Measurements from ENCODE around the gene PPP2R2B. TPM values are rescaled to one million over a fixed set of nuclear protein-coding genes. Genes with fewer than 3 reads are reported as not detected.

Gene PPP2R2B
- total RNA-seq, 1 donor from 2014 or later = 10.0 TPM

DNA sequence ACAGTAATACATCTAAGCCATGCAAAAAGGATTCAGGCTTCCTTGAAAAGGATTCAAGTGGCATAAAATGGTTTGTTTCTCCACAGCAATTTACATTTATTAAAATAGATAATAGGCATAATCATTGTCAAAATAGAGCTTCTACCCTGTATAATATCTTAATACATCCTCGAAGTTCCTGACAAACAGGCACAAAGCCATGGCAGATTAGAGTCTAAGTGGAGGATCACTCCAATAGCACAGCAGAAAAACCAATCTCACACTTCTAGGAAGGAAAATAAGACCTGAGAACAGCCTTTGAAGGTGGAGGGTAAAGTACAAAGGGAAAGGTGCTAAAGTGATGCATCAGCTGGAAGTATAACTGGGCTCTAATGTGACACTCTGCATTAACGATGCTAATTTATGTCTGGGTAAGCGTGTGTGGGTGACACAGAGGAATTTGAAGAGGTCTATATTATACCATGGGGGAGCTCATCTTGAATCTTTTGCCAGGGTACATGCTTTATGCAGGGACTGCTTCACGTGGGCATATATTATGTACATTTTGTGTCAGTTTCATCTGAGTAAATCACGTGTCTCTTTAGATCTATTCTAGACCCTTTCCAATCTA is 28.8 kb downstream of the PPP2R2B start:
- no peaks in the 10 kb centered on the region for H3K27me3 ChIP-seq
- H3K4me1 ChIP-seq = no peaks in the 10 kb centered on the region
- no peaks in the 10 kb centered on the region for H3K9me3 ChIP-seq
- TF ChIP-seq, protein P1, sequence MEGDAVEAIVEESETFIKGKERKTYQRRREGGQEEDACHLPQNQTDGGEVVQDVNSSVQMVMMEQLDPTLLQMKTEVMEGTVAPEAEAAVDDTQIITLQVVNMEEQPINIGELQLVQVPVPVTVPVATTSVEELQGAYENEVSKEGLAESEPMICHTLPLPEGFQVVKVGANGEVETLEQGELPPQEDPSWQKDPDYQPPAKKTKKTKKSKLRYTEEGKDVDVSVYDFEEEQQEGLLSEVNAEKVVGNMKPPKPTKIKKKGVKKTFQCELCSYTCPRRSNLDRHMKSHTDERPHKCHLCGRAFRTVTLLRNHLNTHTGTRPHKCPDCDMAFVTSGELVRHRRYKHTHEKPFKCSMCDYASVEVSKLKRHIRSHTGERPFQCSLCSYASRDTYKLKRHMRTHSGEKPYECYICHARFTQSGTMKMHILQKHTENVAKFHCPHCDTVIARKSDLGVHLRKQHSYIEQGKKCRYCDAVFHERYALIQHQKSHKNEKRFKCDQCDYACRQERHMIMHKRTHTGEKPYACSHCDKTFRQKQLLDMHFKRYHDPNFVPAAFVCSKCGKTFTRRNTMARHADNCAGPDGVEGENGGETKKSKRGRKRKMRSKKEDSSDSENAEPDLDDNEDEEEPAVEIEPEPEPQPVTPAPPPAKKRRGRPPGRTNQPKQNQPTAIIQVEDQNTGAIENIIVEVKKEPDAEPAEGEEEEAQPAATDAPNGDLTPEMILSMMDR (IDR thresholded peaks at IDR 0.05) = no peak
- intact Hi-C loops (cut with DNase I) = no loop called here
- no peak overlapping the region for H3K4me3 ChIP-seq
- DNase-seq (ENCODE audit: low spot score in 2 of 2) = no peak
- H3K27ac ChIP-seq = no peak overlapping the region
- no peaks in the 10 kb centered on the region for H3K36me3 ChIP-seq

DNA sequence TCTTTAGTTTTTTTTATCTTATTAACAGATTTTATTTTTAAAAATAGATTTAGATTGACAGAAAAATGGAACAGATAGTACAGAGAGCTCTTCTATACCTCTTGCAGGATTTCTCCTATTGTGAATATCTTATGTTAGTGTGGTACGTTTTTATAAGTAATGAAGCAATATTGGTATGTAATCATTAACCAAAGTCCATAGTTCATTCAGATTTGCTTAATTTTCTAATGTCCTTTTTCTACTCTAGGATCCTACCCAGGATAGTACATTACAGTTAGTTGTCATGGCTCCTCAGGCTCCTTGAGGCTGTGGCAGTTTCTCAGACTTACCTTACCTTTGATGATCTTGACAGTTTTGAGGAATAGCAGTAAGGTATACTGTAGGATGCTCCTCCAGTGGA is 30.4 kb downstream of the PPP2R2B start:
- TF ChIP-seq, protein P1 (IDR thresholded peaks at IDR 0.05) = no peak
- intact Hi-C loops (cut with DNase I) = no loop called here
- H3K4me3 ChIP-seq = no peak overlapping the region
- no peaks in the 10 kb centered on the region for H3K9me3 ChIP-seq
- H3K27me3 ChIP-seq = no peaks in the 10 kb centered on the region
- H3K27ac ChIP-seq = no peak overlapping the region
- H3K36me3 ChIP-seq = no peaks in the 10 kb centered on the region
- DNase-seq (ENCODE audit: low spot score in 2 of 2) = no peak
- H3K4me1 ChIP-seq = no peaks in the 10 kb centered on the region

DNA sequence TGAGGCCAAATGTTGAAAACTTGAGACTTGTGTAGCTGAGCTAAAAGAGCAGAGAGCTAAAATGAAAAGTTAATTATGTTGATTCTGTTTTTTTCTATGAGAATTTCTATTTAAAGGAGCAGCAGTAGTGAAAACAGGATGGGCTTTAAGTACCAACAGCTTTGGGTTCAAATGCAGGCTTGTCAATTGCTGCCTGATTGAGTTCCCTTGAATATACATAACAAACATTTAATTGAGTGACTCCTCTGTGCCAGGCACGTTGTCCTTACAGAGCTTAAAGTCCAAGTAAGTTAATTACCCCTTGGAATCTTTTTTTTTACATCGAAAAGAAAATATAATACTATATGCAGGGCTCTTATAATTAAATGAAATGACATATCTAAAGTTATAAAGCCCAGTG is 38.5 kb downstream of the PPP2R2B start:
- TF ChIP-seq, protein P1 (IDR thresholded peaks at IDR 0.05) = no peak
- no peaks in the 10 kb centered on the region for H3K36me3 ChIP-seq
- intact Hi-C loops (cut with DNase I) = no loop called here
- DNase-seq (ENCODE audit: low spot score in 2 of 2) = no peak
- H3K27me3 ChIP-seq = no peaks in the 10 kb centered on the region
- H3K27ac ChIP-seq = no peak overlapping the region
- H3K9me3 ChIP-seq = no peaks in the 10 kb centered on the region
- peaks cover 0 to 3% of the 10 kb centered on the region in 2 donors for H3K4me1 ChIP-seq
- no peak overlapping the region for H3K4me3 ChIP-seq

DNA sequence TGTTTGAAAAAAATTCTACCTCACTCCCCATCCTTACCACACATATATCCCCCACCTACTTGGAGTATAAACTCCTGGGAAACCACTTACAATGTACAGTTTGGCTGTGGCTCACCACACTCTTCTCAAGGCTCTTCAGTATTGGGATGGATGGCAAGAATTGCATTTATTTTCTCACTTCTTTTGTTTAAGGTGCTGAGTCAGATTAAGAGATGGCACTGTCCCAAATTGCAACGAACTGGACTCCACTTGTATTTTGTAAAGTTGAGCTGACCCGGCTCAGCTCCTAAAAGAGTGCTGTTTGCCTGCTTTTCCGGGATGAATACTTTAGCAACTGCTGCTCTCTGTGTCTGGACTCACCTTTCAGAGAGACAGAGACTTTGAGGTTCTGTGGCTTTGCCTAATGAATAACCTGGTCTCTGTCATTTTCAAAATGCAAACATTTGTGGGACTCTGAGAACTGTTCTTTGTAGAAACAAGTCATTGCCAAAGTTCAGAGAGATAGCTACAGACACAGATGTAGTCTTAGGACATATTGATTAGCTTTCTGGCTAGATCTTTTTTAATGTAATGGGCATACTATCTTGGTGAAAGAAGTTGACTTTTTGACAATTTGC is 42.2 kb downstream of the PPP2R2B start:
- Histone ChIP-seq H3K27ac (no peak overlapping the region), H3K9me3 (no peaks in the 10 kb centered on the region), H3K27me3 (no peaks in the 10 kb centered on the region), H3K4me3 (no peak overlapping the region), H3K36me3 (no peaks in the 10 kb centered on the region), H3K4me1 (peaks cover 0 to 11% of the 10 kb centered on the region in 2 donors)
- TF ChIP-seq, protein P1 (IDR thresholded peaks at IDR 0.05) = no peak
- intact Hi-C loops (cut with DNase I) = no loop called here
- no peak for DNase-seq (ENCODE audit: low spot score in 2 of 2)

DNA sequence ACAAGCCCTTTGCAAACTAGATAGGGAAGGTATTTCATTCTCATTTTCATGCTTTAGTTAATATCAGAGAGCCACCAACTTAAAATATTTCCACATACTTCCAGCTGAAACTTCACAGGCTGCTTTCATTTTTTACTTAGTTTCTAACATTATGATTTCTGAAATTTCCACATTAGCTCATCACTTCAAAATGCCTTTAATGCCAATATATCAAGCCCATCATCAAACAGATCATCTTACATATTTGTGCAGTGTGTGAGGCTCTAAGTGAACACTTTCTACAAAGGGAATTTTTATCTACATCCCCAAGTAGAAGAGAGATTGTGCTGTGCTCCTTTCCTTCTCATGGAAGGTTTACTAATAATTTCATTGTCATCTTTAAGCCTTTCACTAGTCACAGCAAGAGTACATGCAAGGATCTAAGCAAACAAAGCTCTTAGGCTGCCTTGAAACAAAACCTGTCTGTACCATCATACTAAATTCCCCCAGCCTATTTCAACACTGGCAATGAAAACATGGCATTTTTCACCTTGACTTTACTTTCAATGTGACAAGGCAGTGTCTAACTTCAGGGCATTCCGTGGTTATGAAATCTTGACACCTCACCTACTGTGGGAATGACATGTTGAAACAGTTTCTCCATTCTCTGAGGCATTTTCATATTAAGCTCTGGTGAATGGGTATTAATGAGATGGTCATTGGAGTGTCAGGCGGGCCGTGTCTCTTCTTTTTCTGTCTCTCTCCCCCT is 45.4 kb downstream of the PPP2R2B start:
- TF ChIP-seq, protein P1 (IDR thresholded peaks at IDR 0.05) = no peak
- DNase-seq (ENCODE audit: low spot score in 2 of 2) = no peak
- peaks cover 0 to 8% of the 10 kb centered on the region in 2 donors for H3K4me1 ChIP-seq
- intact Hi-C loops (cut with DNase I) = loop anchor here (5.0 kb wide), 2 partner anchors 44 to 46 kb away; partner anchors contain the start of gene PPP2R2B
- H3K36me3 ChIP-seq = no peaks in the 10 kb centered on the region
- H3K27ac ChIP-seq = no peak overlapping the region
- no peak overlapping the region for H3K4me3 ChIP-seq
- no peaks in the 10 kb centered on the region for H3K9me3 ChIP-seq
- H3K27me3 ChIP-seq = no peaks in the 10 kb centered on the region

Measured in ascending aorta (tissue), 2 donors.